Activated T-cell treated with anti-CD3 and anti-CD28 coated beads, Interleukin-2, amount 50 U/mL, for 48 hours (primary cell): ENCODE data around the gene EFR3B.
A peak's percentile ranks its signal among the peaks of the same experiment; 100 is the strongest.
"Not testable (repeated sequence)": the region's sequence is repeated elsewhere in the genome, so short reads cannot be mapped to it uniquely, and the experiment has no call there.

Experiments used
- DNase-seq, 2 experiments: peaks; one replicate each; pipeline ENCODE4 v3.0.0-alpha.2; 2020

Gene EFR3B

GRCh38 chr2:25159949-25160348 lies 118.1 kb downstream of the EFR3B start:
- peak in 1 of 2 experiments; percentile 28 for DNase-seq

- DNase-seq: no peak
Measured at GRCh38 chr2:25160376-25160775, 118.5 kb downstream of the EFR3B start.

DNA sequence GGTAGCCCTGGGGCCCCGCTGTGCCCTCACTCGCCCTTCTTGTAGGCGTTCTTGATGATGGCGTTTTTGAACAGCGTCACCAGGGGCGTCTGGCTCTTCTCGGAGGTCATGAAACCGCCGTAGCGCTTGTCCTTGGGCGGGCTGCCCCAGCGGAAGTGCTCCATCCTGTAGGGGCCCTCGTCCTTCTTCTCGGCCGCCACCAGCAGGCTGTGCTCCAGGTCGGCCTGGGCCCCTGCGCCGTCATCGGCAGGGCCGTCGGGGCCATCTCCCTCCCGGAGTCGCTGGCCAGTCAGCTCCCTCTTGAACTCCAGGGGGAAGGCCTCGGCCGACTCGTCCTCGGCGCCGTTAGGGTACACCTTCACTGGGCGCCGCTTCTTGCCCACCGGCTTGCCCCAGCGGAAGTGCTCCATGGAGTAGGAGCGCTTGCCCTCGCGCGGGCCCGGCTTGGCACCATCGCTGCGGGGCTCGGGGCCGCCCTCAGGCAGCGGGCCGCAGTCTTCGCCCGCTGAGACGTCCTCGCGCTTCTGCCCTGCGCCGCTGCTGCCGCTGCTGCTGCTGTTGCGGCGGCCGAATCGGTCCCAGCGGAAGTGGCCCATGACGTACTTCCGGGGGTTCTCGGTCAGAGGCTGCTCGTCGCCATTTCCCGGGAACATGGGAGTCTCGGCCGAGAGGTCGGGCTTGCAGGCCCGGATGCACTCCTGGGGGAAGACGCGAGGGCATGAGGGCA lies 119.3 kb downstream of the EFR3B start:
- peak; percentile 79 to 85 for DNase-seq

GRCh38 chr2:25162061-25162460 lies 120.2 kb downstream of the EFR3B start:
- not testable (repeated sequence) for DNase-seq

- no peak for DNase-seq
Measured at GRCh38 chr2:25164561-25164960, 122.7 kb downstream of the EFR3B start.

GRCh38 chr2:25165992-25166875 lies 124.4 kb downstream of the EFR3B start:
- peak; percentile 57 to 63 for DNase-seq

- DNase-seq: peak; percentile 45 to 57
Measured at GRCh38 chr2:25168256-25169072, 126.6 kb downstream of the EFR3B start, which contains the start of gene POMC. POMC (minus strand) TSS chr2:25168580; CDS start chr2:25164772, 3,808 bp downstream.

DNA sequence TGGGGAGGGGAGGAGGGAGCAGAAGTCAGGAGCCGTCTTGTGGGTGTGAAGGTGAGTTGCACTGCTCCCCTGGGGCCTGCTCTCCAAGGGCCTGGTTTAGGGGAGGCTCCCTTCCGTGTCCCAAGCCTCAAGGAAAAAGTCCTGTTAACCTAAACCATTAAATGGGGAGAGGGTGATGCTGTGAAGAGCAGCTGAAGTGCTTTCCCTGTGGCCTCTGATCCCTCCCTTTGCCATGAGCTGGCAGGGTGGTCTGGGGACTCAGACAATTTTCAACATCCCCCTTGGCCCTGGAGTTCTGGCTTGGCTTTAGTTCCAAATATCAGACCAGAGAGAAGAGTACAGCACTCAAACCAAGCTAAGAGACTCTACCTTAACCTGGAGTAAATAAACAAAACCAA lies 127.2 kb downstream of the EFR3B start:
- no peak for DNase-seq

DNA sequence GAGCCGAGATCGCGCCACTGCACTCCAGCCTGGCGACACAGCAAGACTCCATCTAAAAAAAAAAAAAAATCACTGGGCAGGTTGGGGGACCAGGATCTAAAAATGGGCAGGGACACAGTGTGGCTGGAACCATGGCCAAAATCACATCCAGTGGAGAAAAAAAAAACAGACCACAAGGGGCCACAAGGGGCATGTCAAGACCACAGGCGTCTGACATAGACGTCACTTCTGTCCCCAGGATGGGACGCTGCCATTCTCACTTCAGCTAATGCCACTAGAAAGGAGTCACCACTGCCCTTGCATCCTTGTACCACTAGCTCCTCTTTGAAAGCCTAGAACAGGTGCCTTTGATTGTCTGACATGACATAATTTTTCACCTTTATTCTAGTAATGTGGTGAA lies 129.0 kb downstream of the EFR3B start:
- no peak for DNase-seq

GRCh38 chr2:25173719-25174118 lies 131.8 kb downstream of the EFR3B start:
- DNase-seq: no peak

GRCh38 chr2:25174192-25174861 lies 132.5 kb downstream of the EFR3B start:
- no peak for DNase-seq

- no peak for DNase-seq
Measured at GRCh38 chr2:25176138-25176537, 134.3 kb downstream of the EFR3B start.

- DNase-seq: no peak
Measured at GRCh38 chr2:25176541-25177181, 134.8 kb downstream of the EFR3B start.

- no peak for DNase-seq
Measured at GRCh38 chr2:25177211-25177611, 135.3 kb downstream of the EFR3B start.

DNA sequence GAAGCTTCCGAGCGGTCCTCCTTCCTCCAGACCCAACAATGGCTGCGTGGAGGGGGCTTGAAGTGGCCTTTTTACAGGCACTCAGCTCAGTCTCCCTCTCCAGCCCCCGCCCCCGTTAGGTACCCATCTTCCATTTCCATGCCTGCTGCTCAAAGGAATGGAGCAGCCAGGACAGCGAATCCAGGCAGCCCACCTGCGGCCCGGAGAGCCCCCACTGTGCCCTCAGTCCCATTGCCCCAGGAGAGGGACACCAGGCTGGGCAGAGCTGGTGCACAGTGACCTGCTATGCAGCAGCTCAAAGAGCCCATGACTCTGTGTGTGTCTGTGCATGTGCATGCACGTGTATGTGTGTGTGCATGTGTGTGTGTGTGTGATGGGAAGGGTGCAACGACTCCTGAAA lies 137.1 kb downstream of the EFR3B start:
- no peak for DNase-seq

DNA sequence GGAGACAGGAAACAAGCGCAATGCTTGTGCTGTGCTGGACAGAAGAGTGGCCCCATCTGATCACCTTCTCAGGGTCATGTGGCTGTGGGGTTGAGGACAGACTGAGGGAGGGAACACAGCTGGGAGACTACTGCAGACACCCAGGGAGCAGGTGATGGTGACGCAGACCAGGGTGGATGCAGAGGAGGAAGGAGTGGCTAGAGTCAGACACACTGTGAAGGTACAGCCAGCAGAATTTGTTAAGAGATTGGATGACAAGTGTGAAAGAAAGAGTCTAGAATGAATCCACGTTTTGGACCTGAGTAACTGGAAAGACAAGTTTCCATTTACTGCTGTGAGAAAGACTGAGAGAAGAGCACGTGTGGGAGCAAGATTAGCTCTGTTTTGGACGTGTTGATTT lies 142.4 kb downstream of the EFR3B start:
- DNase-seq: no peak

DNA sequence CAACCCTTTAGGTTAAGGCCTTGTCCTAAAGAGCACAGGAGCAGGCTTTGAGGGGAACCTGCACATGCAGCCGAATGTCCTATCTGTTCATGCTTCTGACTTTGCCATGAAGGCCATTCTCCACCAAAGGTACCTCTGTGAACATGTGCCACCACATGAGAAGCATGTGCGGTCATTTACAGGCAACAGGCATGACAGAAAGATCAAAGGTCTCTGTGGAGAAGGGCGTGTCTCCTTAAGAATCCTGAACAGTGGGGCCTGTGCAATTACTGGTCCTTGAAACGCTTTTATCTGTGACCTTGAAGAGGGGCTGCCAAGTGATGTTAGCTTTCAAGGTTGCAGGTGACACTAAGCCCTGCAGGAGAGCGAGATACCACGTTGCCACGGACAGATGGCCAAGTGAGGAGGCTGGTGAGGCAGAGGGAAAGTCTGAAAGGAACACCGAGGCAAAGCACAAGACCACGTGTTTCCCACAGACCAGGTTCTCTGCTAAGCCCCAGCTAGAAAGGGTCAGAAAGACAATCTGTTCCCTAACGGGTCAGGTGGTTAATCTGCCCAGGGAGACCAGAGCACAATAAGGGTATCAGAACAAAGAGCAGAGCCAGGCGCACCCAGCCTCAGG lies 146.0 kb downstream of the EFR3B start:
- DNase-seq: no peak

DNA sequence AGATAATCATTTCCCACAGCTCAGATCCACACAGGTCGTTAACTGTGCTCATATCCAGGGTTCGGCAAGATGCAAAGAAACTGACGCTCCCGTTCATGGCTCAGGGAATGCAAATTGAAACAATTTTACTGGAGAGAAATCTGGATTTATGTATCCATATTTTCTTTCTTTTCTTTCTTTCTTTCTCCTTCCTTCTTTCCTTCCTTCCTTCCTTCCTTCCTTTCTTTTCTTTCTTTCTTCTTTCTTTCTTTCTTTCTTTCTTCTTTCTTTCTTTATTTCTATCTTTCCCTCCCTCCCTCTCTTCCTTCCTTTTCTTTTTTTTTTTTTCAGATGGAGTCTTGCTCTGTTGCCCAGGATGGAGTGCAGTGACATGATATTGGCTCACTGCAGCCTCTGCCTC lies 146.5 kb downstream of the EFR3B start:
- DNase-seq: no peak

DNA sequence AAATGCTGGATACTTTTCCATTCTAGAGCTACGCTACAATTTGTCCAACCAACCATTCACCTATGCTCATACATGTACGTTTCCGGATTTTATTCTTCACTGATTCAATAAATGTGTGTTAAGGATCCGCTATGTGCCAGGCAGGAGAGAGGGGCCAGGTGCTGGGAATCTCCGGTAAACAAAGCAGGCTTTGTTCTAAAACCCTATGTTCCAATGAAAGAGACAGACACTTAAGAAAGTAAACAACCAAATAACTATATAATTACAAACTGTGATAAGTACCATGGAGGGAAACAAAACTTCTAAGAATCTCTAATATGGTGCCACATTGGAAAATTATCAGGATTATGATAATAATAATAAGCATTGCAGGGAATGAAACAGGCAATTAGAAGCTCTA lies 148.7 kb downstream of the EFR3B start:
- DNase-seq: no peak

DNA sequence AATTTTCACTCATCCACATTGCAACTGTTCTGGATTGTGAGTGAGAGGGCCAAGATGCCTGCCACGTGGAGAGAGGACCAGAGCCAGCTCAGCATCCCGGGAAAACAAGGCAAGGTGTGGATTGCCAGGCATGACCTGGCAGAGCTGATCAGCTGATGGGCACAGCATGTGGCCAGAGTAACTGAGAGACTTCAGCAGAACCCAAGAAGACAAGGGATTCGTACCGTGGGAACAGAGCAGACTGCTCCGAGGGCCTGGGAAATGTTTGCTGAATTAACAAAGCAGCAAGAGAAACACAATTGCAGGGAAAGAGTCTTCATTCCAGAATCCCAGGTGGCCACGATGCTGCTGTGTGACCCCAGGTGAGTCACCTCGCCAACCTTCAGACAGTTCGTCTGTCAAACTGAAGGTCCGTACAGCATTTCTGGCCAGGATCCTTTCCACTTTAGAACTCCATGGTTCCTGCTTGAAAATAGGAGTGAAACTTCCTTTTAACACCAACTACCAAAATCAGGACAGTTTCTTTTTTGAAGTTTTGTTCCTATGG lies 152.8 kb downstream of the EFR3B start:
- DNase-seq: no peak
